GM21723 (cell line): Measurements from ENCODE around the gene MYO7A.
"Not testable (repeated sequence)": the region's sequence is repeated elsewhere in the genome, so short reads cannot be mapped to it uniquely, and the experiment has no call there.

Experiments used
- ATAC-seq: cut with Tn5 transposase; IDR thresholded peaks from one replicate; pipeline ENCODE4 v1.9.1; 2021; ENCODE audit warnings: mild to moderate bottlenecking, moderate library complexity; ENCODE audit not compliant: unreplicated experiment

Gene MYO7A

DNA sequence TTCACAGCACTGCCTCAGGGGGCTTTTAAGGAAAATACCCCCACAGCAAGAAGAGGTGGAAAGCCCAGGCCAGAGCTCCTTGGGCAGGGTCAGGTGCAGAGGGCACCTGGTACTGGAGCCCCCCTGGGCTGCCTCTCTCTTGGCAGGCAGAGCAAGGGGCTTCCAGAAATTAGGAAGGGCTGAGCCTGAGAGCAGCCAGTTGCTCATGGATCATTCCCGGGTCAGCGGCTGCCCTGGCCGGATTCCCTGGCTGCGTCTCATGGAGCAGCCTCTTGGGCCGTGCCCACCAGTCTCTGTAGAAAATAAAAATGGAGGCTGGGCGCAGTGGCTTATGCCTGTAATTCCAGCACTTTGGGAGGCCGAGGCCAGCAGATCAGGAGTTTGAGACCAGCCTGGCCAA, 35.7 kb upstream of the MYO7A start:
- no peak for ATAC-seq

DNA sequence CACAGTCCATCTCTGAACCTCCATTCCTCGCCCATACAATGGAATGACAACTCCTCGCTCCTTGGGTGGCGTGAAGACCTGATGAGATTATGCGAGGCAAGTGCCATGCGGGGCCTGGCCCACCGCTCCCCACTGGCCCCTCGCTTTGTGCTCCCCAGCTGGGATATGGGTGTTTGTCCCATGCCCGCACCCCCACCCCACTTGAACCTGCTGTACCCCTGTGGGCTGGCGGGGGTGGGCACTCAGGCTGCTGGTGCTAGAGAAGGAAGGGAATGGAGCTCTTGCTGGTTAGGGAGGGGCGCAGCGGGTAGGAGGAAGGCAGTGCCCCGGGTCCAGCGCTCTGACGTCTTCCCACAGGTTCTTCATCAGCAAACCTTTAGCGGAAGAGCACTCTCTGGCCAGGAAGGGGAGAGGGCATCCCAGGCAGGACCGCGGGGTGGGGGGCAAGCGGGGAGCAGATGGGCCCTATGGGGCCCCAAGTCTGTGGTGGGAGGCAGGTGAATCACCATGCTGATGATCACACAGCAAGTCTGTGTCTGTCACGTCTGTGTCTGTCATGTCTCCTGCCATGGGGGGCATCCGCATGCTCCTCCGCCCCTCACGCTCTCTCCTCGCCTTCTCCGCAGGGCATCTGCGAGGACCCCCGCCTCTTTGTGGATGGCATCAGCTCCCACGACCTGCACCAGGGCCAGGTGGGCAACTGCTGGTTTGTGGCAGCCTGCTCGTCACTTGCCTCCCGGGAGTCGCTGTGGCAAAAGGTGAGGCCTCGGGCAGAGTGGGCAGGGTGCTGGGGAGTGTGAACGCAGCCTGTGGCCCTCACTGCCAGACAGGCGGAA, 34.8 kb upstream of the MYO7A start:
- ATAC-seq: no peak

DNA sequence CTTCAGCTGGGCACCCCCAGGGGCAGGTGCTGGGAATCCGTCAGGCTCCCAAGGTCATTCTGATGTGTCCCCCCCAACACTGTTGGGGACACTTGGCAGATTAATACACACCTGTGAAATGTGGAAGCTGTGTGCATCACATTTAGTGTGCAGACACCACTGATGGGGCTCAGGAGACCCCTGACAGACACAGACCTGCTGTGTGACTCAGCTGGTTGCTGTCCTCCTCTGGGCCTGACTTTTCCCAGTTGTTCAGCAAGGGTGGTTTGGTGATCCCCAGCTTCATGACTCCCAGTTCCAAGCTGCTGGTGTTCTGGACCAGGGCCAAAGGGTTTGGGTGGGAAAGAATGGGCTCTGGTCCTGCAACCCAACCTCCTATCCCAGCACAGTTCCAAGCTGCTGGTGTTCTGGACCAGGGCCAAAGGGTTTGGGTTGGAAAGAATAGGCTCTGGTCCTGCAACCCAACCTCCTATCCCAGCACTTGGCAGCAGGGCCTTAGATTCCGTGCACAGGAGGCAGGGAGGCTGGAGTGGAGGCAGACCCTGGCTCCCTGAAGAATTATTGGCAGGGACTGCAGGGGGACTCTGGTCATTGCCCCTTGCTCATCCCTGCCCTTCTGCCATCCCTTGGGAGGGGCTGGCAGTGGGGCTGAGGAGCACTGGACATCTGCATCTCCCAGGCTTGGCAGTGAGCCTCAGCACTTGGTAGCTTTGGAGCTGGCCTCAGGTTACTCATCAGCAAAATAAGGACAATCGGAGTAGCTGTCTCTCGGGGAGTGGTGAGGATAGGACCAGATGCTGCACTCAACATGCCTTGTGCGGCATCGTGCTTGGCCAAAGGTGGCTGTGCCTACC, 33.8 kb upstream of the MYO7A start:
- no peak for ATAC-seq

DNA sequence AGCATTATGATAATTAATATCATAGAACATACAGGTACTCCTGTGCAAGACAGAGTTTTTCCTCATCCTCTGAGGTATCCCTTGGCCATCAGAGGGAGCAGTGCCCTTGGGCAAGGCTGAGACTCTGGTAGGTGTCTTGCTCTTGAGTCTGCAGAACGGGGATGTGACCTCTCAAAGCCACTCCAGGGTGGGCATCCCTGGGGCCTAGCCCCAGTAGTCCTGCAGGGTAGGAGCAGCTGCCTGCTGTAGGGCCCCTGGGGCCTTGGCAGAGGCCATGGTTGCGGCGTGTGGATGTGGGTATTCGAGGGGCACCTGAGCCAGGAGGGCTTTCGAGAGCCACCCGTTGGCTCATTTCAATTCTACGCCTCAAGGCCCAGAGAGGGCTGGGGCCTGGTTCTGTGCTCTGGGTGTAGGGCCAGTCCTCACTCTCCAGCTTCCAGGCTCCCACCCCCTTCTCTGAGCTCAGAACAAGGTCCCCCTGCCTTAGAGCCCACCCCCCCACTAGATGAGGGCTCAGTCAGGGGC, 33.1 kb upstream of the MYO7A start:
- ATAC-seq: no peak

DNA sequence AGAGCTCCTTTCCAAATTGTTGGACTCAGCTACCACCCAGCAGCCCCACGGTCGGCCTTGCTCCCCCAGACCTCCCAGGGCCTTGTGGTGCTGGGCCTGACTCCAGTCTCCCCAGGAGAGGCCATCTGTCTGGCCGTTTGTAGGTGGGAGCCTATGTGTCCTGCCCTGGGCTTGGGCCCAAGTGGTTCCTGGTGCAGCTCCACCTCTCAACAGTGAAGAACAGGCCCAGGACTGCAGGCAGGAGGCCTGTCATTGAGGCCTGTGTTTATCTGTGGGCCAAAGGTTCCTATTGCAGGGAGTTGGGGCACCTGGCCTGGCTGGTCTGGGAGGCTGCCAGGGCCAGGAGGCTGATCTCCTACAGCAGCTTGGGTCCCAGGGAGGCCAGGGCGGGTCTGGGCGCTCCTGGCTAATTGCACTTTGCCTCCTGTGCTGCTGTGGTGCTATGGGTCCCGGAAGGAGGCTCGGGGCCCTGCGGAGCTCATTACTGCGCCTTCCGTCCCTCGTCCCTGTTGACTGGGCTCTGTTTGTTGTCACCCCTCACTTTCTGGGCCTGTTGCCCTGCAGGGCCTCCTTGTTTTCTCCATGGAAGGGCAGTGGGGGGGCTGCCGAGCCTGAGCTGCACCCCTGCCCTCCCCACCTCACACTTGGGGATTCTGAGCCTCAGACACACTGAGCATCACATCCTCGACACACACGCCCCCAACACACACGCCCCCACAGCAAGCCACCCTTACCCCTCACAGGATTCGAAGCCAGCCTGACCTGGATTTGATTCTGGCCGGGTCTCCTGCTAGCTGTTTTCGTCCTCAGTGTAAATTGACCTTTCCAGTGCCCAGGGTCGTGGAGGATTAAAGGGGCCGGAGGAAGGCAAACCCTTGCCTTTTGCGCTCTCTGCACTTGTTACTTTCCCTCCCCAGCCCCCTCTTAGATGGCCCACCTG, 32.2 kb upstream of the MYO7A start:
- ATAC-seq: no peak

DNA sequence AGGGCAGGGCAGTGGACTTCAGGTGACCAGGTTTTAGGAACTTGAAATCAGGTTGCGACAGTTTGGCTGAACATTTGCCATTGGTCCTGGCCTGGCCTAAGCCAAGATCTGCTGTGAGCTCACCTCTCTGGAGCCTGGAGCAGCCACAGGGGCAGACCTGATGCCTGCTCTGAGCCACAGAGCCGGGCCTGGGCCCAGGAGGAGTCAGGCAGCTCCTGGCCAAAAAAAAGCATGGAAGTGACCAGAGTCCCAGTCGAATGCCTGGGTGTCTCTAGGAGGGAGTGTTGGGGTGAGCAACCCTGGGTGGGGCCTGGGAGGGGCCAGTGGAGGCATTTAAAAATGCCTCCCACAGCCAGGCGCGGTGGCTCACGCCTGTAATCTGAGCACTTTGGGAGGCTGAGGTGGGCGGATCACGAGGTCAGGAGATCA, 31.4 kb upstream of the MYO7A start:
- no peak for ATAC-seq

DNA sequence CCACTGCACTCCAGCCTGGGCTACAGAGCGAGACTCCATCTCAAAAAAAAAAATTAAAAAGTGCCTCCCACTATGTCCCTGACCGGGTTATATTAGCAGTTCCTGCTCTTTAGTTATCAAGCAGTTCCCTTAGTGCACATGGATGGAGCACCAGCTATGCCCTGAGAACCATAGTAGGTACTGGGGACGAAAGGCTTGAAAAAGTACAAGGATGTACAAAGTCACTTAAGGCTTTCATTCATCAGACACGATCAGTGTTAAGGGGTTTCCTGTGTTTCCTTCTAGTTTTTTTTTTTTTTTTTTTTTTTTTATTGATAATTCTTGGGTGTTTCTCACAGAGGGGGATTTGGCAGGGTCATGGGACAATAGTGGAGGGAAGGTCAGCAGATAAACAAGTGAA, 30.9 kb upstream of the MYO7A start:
- ATAC-seq: not testable (repeated sequence)

DNA sequence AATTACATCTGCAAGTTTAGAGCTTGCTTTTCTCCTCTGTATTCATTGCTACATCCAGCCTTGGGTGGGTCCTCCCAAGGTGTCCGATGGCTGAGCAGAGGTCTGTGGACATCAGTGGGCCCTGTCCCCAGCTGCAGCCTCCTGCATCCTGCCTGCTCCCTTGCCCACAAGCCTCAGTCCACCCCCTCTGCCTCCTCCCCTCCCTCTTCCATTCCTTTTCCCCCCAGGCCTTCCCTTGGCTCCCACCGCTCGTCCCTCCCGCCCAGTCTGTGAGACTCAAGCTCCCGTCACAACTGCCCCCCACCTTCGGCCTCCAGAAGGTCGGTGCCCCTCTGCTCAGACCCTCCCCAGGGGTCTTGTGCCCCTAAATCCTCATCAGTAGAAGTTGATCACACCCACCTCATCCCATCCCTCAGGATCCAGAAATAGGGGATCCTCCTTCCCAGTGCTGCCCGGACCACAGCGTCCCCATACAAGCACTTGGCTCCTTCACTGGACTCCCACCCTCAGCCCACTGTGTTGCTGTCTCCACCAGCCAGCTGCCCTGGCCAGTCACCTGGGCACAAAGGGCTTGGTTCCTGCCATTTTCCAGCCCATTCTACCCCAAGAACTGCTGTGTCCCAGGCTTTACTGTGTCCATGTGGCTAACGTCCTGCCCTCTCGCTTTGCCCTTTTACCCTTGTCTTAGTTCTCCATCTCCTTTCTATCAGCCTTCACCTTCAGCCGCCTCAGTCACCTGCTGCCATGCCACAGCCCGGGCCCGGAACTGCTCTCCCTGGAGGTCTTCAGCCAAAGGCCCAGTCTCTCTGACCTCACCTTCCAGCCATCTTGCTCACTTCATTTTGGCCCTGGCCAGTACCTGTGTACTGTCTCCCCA, 27.6 kb upstream of the MYO7A start:
- ATAC-seq: no peak

DNA sequence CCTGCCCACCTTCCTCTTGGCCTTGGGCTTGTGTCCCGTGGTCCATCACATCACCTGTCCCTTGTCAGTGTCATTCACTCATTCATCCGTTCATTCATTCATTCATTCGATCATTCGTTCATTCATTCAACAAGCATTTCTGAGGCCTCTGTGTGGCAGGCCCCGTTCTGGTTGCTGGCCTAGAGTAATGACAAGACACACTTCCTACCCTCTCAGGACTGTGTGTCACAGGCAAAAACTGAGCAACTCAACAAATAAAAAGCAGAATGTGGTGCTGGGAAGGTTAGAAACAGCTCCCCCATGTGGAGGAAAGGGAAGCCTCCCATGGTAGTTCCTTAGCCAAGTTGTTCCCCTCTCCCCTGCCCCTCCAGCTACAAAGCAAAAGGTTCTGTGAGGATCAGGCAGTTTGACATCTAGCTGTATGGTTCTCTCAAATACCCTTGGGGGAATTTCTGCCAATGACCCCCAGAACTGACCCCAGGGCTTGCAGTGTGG, 27.0 kb upstream of the MYO7A start:
- no peak for ATAC-seq

DNA sequence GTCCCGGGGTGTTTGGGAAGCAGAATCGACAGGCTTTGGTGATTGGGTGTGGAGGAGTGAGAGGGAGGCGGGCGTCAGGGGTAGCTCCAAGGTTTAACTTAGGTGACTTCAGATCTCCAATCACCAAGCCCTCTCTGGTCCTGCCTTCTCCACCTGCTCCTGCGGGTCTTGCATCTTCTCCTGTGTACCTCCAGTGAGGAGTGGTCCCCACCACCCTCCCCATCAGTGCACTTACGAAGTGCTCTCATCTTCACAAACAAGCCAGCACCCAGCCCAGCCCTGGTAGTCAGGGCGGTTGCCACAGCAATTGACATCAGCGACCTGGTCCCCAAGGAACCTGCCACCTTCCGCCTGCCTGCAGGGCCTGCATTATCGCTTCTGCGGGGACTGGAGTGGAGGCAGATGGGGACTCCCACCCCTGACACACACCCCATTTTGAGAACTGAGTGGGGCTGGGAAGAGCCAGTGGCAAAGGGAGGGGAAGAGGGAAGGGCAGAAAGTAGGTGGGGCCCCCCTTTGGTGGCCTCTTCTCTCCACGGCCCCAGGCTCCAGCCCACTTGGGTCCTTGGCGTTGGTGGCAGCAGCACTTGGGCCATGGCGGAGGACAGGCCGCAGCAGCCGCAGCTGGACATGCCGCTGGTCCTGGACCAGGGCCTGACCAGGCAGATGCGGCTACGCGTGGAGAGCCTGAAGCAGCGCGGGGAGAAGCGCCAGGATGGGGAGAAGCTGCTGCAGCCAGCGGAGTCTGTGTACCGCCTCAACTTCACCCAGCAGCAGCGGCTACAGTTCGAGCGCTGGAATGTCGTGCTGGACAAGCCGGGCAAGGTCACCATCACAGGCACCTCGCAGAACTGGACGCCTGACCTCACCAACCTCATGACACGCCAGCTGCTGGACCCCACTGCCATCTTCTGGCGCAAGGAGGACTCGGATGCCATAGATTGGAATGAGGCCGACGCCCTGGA, 25.5 kb upstream of the MYO7A start, which contains the start of gene OMP:
Gene OMP (plus strand): TSS at position 595 of the 965 bp plus-strand sequence. CDS start 0 bp downstream, at position 595.
- no peak for ATAC-seq

DNA sequence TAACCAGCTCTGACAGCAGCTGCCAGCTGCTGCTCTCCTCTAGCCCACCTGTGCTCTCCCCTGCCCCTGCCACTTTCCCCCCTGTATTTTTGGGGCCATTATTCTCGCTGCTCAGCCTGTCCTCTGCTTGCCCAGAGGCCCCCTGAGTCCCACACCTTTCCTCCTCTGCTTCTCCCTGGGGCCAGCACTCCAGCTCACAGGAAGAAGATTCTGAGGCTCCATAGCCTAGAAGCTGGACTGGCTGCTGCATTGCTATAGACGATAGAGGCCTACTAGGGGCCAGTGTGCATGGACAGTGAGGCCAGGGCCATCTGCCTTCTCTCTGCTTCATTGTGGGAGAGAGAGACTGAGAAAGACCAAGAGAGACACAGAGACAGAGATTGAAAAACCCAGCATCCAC, 24.7 kb upstream of the MYO7A start:
- ATAC-seq: no peak

DNA sequence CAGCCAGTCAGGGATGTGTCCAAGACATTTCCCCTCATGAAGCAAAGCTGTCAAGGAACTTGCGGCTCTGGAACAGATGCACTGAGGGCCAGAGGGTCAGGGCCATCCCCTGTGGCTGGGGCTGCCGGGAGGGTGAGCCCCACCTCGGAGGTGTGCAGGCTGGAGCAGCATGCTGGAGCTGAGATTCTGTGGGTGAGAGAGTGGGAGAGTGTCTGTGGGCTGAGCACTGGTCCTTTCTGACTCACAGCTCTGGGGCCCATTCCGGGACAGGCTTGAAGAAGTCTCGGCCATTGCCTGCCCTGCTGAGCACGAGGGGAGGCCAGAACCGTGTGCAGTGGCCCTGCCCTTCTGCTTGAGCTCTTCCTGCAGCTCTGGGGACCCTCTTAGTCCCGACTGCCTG, 23.3 kb upstream of the MYO7A start:
- ATAC-seq: no peak

DNA sequence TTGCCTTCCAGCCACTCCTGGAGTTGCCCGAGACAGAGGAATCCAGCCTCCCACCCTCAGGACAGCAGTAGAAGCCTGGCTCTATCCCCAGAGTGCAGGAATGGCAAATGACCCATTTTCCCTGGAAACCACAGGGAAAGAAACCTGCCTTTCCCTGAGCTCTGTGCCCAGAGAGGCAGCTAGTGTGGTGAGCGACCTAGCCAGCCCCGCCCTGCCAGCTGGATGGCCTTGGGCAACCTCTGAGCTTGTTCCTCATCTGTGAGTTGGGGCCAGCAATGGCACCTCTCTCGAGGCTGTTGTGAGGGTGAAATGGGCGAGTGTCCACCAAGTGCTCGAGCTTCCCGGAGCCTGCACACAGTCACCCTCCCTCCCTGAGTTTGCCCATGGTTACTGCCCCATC, 21.7 kb upstream of the MYO7A start:
- no peak for ATAC-seq

DNA sequence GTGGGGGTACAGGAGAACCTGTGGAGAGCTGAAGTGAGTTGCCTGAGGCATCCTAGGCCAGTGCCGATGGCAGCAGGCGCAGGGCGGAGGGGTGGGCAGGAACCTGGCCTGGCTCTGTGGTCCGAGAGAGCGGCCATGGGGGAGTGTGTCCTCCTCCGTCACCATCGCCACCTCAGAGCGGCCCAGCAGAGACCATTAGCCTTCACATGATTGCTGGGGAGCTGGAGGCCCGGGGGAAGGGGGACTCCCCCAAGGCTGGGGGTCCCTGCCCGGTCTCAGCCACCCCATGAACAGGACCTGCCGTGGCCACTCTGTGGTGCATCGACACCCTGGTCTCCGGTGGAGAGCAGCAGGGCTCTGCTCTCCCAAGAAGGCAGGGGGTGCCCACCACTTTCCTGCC, 21.3 kb upstream of the MYO7A start:
- ATAC-seq: no peak

DNA sequence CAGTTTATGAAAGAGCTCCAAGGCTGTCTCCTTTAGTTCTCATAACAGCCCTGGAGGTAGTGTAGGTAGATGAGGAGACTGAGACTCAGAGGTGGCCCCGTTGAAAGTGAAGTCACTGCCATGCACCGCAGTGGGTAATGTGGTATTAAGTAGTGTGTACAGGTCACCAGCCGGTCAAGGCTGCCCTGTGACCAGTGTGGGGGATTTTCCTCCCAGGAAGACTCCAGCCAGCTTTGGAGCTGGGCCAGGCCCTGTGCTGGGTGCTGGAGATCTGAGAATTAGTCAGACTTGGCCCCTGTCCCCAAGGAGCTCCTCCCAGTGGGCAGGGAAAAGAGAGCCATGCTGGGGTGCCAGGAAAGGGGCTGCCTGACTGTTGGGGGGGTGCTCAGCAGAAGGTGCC, 20.1 kb upstream of the MYO7A start:
- no peak for ATAC-seq

DNA sequence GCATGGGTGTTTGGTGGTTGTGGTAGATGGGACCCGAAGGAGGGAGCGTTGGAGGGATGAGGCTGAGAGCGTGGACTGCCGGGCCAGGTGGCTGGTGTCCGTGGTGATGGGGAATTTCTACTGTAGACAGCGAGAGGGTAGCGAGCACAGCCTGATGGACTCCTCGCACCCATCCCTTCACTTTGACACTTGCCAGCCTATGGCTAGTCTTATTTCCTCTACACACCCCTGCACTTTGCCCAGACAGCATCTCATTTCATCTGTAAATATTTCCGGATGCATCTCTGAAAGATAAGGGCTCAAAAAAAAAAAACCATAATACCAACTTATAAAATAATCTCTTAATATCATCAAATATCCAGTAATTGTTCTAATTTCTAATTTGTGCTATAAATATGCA, 19.6 kb upstream of the MYO7A start:
- no peak for ATAC-seq

DNA sequence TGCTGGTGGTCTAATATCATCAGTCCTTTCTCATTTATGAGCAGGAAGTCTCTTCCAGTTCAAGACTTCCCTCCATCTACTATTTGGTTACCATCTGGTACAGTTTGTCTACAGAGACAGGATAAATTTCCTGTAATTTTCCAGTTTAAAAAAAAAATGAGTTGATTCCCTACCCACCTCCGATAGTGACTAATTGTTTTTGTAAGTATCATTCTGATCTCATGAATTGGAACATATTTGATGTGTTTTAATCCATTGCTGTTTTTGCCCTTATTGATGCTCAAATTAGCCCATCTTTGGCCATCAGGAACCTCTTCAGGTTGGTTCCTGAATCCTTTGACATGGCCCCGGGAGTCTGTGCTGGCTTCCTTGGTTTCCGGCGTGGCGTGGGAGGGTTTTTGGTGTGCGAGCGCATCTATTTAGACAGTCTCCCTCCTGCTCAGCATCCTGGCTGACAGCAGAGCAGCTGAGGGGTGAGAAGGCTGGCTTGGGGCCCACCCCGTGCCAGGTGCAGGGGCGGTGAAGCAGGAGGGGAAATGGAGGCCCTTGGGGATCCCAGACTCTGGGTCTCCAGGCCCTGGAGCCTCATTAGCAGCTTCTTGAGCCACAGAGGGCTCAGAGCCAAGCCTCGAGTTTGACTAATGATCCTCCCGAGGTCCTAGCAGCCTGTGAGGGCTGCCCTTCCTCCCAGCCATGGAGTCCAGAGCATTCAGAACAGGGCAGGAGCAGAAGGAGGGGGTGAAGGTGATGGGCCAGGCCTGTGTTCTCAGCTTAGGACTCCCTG, 18.6 kb upstream of the MYO7A start:
- ATAC-seq: no peak

DNA sequence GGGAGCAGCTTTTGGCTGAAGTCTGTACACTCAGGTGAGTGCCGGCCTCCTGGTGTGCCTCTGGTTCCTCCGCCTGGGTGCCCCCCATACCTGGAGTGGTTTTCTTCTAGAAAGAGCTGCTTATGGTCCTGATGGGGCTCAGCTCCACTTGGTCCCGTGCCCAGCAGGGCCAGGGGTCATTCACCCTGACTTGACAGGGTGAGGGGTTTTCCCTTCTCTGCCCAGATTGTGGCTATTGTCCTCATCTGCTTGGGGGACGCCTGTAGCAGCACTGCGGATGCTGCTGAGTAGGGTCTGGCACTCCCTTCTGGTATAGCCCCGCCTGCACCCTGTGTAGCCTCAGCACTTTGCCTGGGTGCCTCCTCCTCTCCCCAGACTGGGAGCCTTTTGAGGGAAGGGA, 17.2 kb upstream of the MYO7A start:
- ATAC-seq: no peak
